ENCODE results near the gene EIF6.
"Not testable (repeated sequence)": the region's sequence is repeated elsewhere in the genome, so short reads cannot be mapped to it uniquely, and the experiment has no call there.

The EIF6 gene

DNA sequence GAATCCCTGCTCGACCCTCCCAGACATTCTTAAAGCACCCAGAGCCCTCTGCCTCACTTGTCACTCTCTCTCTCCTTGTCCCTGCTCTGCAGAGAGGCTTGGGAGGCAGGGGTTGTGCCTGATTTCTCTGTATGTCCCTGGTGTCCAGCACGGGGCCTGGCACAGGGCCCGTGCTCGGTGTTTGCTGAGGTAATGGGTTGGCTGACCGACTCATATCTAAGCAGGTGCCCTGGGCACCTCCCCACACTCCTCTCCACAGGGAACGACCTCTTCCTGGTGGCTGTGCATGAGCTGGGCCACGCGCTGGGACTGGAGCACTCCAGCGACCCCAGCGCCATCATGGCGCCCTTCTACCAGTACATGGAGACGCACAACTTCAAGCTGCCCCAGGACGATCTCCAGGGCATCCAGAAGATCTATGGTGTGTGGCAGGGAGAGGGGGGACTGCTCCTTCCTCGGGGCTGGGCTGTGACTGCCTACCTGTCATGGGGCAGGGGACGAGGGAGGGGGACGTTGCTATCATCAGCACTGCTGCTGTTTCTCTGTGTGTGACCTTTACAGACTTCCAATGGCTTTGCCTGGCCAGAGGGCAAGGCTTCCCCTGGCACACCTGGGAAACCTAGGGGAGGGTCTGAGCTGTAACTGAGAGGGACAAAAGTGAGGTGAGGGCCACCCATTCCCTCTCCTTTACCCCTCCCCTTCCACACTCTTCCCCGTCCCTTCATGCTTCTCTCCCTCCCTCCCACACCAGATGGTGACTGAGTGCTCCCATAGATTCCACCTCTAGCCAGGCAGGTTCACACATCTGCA, 20.8 kb downstream of the EIF6 start:
- DNase-seq (ENCODE audit: low read depth) = no peak
- H3K4me3 ChIP-seq (ENCODE audit: low read depth, low read length) = no peak overlapping the region
- TF ChIP-seq, protein P1, sequence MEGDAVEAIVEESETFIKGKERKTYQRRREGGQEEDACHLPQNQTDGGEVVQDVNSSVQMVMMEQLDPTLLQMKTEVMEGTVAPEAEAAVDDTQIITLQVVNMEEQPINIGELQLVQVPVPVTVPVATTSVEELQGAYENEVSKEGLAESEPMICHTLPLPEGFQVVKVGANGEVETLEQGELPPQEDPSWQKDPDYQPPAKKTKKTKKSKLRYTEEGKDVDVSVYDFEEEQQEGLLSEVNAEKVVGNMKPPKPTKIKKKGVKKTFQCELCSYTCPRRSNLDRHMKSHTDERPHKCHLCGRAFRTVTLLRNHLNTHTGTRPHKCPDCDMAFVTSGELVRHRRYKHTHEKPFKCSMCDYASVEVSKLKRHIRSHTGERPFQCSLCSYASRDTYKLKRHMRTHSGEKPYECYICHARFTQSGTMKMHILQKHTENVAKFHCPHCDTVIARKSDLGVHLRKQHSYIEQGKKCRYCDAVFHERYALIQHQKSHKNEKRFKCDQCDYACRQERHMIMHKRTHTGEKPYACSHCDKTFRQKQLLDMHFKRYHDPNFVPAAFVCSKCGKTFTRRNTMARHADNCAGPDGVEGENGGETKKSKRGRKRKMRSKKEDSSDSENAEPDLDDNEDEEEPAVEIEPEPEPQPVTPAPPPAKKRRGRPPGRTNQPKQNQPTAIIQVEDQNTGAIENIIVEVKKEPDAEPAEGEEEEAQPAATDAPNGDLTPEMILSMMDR (IDR thresholded peaks at IDR 0.05; ENCODE audit: insufficient read depth, low read depth, low read length, missing control alignments) = no peak

DNA sequence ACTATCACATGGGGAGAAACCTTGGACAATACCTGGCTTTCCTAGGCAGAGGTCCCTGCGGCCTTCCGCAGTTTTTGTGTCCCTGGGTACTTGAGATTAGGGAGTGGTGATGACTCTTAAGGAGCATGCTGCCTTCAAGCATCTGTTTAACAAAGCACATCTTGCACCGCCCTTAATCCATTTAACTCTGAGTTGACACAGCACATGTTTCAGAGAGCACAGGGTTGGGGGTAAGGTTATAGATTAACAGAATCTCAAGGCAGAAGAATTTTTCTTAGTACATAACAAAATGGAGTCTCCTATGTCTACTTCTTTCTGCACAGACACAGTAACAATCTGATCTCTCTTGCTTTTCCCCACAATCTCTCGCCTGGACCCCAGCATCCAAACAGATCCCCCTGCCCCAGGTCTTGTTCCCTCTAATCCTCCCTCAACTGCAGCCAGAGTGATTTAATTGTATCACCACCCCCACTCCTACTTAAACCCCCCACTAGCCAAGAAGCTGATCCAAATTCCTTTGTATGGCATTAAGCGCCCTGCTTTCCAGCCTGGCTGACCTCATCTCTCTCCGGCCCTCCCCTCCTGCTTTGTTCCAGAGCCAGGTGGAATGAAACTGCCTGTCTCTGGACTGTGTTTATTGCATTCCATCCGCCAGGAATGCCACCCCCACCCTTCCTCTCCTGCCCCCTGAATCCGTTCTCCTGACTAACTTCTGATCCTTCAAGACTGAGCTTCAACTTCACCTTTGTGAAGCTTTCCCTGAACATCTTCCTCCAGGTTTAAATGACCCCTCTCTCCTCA, 21.6 kb downstream of the EIF6 start:
- H3K4me3 ChIP-seq (ENCODE audit: low read depth, low read length); DNase-seq (ENCODE audit: low read depth): not testable (repeated sequence)

DNA sequence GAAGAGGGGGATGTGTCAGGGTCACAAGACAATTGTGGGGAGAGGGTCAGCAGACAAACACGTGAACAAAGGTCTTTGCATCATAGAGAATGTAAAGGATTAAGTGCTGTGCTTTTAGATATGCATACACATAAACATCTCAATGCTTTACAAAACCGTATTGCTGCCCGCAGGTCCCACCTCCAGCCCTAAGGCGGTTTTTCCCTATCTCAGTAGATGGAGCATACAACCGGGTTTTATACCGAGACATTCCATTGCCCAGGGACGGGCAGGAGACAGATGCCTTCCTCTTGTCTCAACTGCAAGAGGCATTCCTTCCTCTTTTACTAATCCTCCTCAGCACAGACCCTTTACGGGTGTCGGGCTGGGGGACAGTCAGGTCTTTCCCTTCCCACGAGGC, 22.3 kb downstream of the EIF6 start:
- not testable (repeated sequence) for H3K4me3 ChIP-seq (ENCODE audit: low read depth, low read length); DNase-seq (ENCODE audit: low read depth)

DNA sequence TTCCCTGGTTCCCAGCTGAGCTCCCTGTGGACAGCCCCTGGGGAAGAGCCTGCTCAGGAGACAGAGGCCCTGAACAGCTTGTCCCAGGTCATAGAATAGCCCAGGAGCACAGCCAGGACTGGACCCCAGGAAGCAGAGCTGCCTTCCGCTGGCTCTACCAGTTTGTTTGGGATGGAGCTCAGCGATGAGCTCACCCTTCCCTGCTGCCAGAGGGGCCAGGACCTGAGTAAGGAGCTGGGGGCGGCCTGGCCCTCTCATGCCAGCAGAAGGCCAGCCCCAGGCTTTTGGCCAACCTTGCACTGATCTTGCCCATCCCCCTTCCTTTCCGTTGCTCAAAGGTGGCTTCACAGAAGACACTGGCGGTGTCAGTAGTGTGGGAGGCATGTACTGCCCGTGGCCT, 24.1 kb downstream of the EIF6 start:
- no peak for DNase-seq (ENCODE audit: low read depth)

DNA sequence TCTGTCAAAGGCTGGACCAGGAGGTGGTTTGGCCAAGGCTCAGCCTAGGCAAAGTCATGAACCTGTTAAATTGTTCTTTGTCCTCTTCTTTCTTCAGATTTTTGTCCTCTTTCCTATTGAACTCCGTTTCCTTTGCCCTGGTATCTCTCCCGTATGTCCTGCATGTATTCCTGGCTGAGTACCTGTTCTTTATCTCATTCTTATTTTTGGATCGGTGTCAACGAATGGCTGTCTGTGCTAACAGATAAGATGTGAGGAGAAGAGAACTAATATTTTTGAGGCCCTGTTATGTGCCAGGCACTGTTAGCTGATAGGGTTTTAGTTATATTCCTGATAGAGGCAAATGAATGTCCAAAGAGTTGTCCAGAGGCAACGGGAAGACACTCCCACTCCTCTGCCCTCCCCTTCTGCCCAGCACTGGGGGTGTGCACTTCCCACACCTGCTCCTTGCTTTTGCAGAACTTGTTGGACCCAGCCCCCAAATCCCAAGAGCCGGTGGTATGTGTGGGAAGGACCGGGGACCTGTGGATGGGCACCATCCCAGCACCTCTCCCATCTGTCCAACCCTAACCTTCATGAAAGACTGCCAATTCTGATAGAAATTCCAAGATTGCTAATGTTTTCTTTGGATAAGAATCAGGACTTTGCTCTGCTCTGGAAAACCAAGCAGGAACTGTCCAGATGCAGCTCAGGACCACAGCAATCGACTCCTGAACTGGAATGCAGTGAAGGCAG, 27.2 kb downstream of the EIF6 start:
- TF ChIP-seq, protein P1 (IDR thresholded peaks at IDR 0.05; ENCODE audit: insufficient read depth, low read depth, low read length, missing control alignments) = no peak
- no peak for DNase-seq (ENCODE audit: low read depth)
- H3K4me3 ChIP-seq (ENCODE audit: low read depth, low read length) = no peak overlapping the region

More for the DNA sequence above, 24.1 kb downstream of the EIF6 start:
- TF ChIP-seq, protein P1 (IDR thresholded peaks at IDR 0.05; ENCODE audit: insufficient read depth, low read depth, low read length, missing control alignments) = no peak
- no peak overlapping the region for H3K4me3 ChIP-seq (ENCODE audit: low read depth, low read length)

DNA sequence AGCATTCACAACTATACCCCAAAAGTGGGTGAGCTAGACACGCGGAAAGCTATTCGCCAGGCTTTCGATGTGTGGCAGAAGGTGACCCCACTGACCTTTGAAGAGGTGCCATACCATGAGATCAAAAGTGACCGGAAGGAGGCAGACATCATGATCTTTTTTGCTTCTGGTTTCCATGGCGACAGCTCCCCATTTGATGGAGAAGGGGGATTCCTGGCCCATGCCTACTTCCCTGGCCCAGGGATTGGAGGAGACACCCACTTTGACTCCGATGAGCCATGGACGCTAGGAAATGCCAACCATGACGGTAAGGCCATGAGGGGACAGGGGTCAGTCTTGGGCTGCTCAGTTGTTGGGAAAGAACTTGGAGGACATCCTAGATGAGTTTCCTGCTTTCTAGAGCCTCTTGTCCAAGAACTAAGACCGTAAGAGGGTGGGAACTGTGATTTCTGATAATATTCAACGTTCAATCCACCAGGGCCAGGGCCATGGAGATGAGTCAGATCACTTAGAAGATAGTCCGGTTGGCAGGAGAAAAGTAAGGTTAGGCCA, 30.0 kb downstream of the EIF6 start:
- no peak overlapping the region for H3K4me3 ChIP-seq (ENCODE audit: low read depth, low read length)
- DNase-seq (ENCODE audit: low read depth) = no peak
- TF ChIP-seq, protein P1 (IDR thresholded peaks at IDR 0.05; ENCODE audit: insufficient read depth, low read depth, low read length, missing control alignments) = no peak

DNA sequence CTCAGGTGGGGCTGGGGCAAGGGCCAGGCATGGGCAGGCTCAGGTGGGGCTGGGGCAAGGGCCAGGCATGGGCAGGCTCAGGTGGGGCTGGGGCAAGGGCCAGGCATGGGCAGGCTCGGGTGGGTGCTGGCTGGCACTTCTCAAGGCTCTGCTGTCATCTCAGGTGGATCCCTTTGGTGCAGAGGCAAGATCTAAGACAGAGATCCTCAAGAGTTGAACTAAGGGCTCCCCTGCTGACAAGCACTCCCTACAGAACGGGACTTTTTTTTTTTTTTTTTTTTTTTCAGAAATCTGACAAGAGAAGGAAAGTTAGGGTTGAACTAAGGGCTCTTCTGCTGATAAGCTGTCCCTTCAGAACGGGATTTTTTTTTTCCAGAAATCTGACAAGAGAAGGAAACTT, 31.6 kb downstream of the EIF6 start:
- DNase-seq (ENCODE audit: low read depth) = no peak
- H3K4me3 ChIP-seq (ENCODE audit: low read depth, low read length) = no peak overlapping the region
- TF ChIP-seq, protein P1 (IDR thresholded peaks at IDR 0.05; ENCODE audit: insufficient read depth, low read depth, low read length, missing control alignments) = no peak

DNA sequence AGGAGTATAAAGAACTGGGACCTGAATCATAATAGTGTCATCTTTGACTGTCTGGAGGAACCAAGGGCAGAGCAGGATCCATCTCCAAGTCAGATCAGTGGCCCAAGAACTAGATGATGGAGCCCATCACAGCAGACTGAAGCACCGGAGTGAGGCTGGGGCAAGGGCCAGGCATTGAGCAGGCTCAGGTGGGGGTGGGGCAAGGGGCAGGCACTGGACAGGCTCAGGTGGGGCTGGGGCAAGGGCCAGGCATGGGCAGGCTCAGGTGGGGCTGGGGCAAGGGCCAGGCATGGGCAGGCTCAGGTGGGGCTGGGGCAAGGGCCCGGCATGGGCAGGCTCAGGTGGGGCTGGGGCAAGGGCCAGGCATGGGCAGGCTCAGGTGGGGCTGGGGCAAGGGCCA, 32.0 kb downstream of the EIF6 start:
- DNase-seq (ENCODE audit: low read depth); H3K4me3 ChIP-seq (ENCODE audit: low read depth, low read length): not testable (repeated sequence)
